Stimulated activated CD4-positive, alpha-beta T cell treated with anti-CD3 and anti-CD28 coated beads, Interleukin-4, amount 100 ng/mL, for 48 hours (primary cell): ENCODE measurements around the gene ADM2.

Source experiments
- DNase-seq, 2 donors: peaks; one replicate each; pipeline ENCODE4 v3.0.0-alpha.2; 2020; ENCODE audit warnings: low read depth in 2 of 2

ADM2 gene

DNA sequence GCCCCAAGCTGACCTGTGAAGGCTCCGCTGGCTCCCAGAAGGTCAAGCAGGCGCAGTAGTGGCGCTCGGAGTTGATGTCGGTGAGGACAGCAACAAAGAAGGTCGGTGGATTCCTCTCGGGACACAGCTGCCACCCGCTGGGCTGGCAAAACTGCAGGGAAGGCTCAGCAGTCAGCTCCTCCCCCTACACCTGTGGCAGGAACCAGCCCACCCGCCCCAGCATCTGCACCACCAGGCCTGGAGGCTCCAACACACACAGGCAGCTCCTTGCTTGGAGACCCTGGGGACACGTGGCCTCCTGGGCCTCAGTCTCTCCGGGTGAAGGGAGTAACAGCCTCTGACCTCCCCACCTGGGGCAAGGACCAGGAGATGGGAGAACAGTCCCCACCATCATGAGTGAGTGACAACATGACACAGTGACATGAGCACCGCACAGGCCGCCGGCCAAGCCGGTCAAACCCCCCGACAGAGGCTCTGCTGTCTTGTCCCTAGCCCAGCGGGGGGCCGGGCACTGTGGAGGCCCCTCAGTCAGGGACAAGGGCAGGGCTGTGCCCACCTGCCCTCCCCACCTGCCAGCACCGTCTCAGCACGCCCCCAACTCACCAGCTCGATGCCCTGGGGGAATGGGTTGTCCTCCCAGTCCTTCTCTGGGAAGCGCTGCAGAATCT is 13.4 kb upstream of the ADM2 start:
- no peak for DNase-seq

DNA sequence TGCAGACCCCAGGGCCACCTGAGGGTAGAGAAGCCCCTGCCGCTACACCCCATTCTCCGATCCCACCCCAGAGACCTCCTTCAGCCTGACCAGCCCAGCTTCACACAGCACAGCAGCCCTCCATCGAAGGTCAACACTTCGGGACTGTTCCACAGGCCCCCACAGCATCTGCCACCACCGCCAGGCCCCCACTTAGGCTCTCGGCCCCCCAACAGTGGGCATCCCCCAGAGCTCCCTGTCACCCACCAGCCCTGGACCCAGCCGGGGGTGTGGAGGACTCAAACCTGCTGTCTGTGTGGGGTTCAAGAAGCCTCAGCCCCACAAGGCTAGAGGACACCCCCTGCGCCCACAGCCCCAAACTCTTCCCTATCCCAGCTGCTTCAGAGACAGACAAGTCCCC is 12.7 kb upstream of the ADM2 start:
- no peak for DNase-seq

DNA sequence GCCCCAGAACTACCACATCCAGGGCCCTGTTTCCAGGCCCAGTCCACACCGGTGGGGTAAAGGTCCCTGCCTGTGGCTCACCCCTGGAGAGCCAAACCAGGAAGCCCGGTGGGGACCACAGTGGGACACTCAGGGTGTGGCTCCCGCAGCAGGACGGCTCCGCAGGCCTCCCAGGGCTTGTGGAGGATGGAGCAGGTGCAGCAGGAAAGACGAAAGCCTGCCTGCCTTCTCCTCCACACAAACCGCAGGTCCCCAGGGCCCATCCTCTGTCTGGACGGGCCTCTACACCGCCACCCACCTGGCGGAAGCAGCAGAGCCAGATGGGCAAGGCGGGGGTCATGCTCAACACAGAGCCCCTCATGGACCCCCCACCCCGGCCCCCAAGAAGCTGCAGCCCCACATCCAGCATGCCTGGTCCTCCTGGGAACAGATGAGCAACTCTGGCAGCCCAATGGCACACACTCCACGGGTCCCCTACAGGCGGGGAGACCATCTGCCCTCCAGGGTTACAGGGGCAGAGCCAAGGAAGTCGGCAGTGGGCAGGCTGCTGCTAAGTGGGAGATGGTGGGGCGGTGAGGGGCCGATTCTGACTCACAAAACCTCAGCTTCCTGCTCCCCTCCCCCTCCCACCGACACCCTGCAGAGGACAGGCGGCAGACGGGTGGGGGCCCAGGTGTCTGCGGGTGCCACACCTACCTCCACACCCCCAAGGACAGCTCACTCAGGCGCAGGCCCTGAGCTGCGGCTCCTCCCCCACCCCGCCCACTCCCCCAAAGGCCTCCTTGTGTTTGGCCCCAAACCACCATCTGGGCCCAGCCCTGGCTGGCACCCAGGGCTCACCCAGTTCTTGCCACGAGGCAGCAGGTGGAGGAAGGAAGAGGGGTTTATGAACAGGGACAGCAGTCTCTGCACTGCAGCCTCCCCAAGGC is 11.7 kb upstream of the ADM2 start:
- DNase-seq = peak; percentile 87 to 88

DNA sequence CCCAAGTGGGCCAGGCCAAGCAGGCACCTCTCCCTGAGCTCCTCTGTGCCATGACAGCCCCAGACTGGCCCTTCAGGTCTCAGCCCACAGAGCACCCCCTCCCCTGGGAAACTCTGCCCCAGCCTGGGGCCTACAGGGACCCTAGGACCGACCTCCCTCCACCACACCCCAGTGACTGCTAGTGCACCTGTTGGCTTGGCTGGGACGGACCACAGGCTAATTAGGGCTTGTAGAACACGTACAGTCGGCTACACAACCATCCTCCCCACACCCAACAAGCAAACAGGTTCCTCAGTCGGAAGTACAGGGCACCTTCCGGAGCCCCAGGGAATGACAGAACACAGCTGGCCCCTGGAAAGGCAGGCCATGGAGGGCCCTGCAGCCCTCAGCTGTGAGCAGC is 10.9 kb upstream of the ADM2 start:
- DNase-seq = no peak

DNA sequence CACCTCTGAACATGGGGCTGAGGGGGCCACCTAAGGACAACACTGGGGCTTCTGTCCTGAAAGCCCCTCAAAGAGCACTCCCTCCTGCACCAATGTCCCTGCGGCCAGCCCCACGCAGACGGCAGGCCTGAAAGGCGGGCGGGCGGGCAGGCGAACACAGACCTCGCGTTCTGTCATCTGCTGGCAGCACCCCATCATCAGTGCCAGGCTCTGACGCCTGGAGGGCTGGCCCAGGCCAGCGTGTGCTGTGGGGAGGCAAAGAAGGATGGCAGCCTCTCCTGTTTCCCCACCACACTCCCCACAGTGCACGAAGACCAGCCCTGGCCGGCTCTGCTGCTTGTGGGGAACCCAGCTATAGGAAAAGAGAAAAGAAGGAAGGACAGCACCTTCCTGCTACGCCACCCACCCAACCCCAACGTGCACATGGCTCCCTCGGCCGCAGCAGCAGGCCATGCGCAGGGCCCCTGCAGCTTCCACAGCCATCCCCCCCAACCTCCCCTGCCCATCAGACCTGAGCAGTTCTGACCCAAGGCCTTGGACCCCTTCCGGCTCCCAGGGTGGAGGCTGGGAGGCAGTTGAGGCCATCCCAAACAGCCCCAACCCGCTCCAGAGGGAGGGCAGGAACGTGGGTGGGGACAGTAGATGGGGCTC is 10.0 kb upstream of the ADM2 start:
- DNase-seq = no peak

DNA sequence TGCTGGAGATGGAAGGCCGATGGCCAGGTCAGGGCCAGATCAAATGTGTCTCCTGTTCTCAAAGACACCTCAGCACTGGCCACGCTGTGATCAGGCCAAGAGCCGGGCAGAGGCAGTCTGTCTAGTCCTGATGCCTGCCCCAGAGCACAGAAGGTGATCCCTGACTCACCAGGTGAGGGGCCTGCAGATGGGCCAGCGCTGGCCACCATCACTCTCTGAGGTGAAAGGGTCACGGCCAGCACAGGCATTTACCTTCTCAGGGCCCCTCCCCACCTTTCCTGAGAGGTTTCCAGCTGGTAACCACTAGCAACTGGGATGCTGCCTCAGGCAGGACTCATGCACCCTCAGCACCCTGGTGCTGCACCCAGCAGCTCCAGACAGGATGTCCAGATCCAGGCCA is 9.4 kb upstream of the ADM2 start:
- DNase-seq = no peak

DNA sequence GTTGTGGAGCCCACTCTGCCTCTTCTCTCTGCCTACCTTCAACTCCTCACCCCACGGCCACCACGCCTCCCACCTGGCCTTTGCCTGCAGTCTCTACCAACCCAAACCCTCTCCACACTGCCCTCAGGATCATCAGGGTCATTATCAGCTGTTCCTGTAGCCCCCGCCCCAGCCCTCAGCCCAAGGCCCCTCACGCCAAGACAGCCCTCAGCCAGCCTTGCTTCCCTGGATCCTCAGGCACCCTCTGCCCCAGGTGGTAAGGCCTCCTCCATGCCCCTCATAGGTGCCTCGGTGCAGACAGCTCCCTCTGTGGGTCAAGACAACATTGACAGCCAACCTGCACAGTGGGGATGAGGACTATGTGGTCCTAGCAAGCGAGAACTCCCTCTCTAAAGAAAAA is 8.3 kb upstream of the ADM2 start:
- DNase-seq = peak; percentile 34 to 44

DNA sequence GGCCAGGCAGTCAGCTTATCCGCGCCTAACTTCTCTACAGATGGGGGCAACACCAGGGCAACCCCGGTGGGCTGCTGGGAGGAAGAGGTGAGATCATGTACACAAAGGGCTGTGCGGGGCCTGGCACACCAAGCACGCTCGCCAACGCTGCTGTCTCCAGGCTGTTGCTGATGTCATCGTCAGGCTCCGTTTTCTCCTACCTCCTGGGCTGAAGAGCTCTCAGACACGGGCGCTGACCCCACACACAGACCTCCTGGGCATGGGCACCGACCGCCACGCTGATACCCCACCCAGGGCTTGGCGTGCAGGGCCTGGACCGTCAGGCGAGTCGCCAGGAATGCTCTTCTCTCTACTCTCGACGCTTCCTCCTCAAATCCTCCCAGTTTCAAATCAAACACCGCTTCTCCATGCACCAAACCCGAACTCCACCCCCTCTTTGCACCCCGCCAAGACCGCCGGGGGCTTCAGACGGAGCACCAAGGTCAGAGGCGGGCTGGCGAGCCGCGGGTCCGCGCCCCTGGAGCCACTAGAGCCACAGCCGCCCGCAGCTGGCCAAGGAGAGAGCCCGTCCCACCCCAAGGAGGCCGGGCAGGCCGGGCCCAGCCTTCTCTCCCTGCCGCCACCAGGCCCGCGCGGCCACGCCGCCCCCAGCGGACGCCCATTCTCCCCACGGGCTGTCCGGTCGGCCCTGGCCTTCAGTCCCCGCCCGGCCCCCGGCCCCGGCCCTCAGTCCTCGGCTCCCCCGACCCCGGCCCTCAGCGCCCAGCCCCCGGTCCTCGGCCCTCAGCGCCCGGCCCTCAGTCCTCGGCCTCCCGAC is 7.3 kb upstream of the ADM2 start:
- DNase-seq = peak in 1 of 2 donors; percentile 27

DNA sequence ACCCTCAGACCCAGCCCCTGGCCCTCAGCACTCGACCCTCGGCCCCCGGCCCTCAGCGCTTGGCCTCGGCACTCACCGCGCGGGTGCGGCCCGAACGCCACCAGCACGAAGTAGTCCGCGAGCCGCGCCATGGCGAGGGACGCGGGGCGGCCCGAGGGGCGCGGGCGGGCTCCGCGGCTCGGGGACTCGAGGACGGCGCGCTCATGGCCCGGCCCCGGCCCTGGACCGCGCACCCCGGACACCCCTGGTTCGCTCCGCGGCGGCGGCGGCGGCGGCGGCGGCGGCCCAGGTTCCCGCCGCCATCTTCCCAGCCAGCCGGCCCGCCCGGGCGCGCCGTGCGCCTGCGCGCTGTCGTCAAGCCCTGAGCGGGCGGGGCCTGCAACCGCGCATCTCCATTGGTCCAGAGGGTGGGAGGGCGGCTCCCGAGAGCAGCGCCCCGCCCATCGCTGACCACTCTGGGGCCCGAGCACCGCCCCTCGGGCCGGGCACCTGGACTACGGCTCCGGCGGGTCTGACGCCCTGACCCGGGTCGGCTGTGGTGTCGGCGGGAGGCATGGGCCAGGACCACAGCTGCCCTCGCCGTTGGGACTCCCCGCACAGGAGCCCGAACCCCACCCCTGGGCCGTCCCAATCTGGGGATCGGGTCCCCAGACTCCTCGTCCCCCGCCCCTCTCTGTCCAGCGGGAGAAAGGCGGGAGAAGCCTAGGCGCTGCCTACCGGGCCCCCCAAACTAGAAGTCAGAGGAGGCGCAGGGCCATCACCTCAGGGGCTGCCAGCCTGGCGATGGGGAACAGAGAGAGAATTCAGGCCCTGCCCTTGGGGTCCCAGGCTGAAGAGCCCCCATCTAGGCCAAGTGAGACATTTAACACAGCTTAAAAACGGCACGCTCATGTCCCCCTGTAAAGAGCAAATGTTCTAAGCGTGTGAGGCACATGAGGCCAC is 6.4 kb upstream of the ADM2 start, which contains the start of gene SBF1:
Gene SBF1 (minus strand): TSS at position 326 of the 942 bp plus-strand sequence. CDS start 195 bp downstream, at position 131.
- peak; percentile 87 for DNase-seq

DNA sequence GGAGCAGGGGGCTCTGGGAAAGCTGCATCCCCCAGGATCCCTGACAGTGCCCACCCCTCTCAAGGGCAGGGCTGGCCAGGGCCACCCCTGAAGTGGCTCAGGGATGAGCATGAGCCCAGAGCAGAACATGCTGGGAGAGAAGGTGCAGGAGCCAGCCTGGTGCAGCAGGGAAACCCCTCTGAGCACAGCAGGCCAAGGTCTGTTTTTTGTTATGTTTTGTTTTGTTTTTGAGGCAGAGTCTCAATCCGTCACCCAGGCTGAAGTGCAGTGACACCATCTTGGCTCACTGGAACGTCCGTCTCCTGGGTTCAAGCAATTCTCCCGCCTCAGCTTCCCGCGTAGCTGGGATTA is 5.7 kb upstream of the ADM2 start:
- no peak for DNase-seq

DNA sequence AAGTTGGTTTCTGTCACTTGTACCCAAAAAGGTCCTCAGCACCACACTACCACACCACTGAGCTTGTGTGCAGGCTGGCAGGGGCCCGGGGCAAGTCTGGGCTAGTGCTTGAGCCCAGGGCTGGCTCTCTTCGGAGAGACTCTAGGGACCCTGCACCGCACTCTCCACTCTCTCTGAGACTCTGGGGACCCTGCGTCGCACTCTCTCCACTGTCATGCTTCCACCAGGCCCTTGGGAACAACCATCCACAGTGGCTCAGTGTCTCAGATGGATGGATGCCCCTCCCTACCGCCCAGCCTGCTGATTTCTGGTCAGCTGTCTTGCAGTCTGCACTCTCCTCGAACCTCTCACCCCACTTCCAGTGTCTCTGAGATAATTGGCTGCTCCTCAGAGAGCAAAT is 4.5 kb upstream of the ADM2 start:
- no peak for DNase-seq

DNA sequence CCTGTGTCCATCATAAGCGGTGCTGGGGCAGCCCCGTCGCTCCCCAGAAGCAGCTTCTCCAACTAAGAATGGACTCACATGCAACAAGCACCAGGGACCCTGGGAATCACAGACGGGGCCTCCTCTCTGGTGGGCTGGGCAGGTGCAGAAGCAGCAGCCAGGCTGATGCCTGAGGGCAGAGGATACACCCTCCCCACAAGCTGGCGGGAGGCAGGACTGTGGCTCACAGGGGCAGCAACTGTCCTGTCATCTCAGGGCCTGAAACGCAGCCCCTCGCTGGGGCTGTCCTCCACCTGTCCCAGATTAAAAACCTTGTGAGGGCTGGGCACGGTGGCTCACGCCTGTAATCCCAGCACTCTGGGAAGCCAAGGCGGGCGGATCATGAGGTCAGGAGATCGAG is 3.4 kb upstream of the ADM2 start:
- no peak for DNase-seq

DNA sequence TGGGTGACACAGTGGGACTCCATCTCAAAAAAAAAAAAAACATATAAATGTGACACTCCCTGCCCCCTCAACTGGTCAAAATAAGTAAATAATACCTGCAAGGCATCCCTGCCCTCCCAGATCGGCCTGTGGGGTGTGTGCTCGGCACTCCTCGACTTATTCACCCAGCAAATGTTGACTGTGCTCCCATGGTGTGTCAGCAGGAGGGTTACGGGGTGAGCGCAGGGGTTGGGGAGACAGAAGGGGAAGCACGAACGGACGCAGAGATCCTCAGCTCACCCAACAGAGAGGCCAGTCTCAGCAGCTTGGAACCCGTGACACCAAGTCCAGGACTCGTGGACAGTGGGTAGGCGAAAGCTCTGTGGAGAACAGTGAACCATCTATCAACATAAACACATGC is 1.6 kb upstream of the ADM2 start:
- no peak for DNase-seq

DNA sequence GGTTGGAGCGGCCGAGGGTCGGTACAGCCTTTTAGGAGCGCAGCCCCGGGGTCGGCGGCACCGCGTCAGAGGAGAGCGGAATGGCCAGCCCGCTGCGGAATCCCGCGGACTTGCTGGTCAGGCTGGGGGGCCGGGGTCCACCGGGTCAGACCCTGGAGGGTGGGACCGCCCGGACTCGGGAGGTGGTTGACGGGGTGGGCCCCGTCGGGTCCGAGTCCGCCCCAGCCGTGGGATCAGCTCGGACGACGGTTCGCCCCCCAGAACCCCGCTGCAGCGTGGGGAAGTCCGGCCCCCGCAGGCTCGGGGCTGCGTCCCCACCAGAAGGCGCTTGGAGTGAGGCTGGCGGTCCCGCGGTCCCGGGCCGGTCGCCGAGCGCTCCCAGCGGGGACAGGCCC is 301 bp upstream of the ADM2 start:
- no peak for DNase-seq

DNA sequence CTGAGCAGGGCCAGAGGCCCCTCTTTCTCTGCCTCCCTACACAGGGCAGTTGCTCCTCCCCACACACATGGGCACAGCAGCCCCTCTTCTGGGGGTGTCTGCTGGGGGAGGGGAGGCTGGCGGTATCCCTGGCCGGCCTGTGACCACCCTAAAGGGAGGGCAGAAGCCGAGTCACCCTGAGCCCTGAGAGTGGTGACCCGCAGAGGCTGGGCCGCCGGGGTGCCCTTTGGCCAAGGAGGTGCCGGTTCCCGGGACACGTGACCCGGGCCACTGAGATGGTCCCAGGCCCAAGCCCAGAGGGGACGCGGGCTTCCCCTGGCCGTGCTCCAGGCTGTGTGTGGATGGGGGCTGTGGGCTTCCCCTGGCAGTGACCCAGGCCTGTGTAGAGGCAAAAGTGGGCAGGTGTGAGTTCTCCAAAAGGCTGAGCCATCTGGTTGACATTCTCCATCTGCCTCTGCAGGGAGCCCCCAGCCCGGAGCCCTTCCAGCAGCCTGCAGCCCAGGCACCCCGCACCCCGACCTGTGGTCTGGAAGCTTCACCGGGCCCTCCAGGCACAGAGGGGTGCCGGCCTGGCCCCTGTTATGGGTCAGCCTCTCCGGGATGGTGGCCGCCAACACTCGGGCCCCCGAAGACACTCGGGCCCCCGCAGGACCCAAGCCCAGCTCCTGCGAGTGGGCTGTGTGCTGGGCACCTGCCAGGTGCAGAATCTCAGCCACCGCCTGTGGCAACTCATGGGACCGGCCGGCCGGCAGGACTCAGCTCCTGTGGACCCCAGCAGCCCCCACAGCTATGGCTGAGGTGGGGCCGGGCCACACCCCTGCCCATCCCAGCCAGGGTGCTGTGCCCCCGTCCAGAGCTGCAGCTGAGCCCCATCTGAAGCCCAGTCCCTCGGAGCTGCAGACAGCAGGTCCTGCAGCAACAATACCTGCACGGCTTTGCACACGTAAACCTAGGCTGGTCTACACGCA is 1.0 kb downstream of the ADM2 start:
- no peak for DNase-seq

DNA sequence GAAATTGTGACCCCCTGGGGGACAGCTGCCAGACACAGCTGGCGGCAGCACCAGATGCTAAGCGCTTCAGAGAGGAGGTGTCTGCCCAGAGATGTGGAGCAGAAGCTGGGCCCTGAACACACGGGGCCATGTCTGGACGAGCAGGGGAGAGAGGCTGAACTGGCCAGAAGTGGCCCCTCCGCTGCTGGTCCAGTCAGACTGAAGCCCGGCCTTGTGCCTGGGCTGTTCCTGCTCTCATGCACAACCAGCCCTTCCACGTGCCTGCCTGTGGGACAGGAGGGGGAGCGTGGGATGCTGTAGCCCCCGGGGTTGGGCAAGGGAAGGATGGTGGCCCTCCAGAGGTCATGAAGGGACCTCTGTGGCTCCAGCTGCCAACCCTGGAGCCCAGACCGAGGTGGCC is 1.8 kb downstream of the ADM2 start:
- DNase-seq = no peak

DNA sequence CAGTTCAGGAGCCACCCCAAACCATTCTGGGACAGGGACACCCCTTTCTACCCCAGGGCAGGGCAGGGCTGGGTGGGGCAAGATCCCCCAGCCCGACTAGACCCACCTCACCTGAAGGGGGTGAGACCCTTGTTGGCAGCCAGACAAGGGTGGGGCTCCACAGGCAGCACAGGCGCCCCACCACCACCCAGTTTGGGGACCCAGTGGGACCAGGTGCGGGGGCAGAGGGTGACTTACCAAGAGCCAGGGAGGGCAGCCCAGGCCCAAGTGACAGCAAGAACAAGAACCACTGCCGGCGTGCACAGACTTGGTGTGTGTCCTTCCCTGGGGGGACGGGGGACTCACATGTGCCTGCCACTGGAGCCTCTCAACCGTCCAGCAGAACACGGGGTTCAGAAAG is 2.2 kb downstream of the ADM2 start:
- DNase-seq = no peak

DNA sequence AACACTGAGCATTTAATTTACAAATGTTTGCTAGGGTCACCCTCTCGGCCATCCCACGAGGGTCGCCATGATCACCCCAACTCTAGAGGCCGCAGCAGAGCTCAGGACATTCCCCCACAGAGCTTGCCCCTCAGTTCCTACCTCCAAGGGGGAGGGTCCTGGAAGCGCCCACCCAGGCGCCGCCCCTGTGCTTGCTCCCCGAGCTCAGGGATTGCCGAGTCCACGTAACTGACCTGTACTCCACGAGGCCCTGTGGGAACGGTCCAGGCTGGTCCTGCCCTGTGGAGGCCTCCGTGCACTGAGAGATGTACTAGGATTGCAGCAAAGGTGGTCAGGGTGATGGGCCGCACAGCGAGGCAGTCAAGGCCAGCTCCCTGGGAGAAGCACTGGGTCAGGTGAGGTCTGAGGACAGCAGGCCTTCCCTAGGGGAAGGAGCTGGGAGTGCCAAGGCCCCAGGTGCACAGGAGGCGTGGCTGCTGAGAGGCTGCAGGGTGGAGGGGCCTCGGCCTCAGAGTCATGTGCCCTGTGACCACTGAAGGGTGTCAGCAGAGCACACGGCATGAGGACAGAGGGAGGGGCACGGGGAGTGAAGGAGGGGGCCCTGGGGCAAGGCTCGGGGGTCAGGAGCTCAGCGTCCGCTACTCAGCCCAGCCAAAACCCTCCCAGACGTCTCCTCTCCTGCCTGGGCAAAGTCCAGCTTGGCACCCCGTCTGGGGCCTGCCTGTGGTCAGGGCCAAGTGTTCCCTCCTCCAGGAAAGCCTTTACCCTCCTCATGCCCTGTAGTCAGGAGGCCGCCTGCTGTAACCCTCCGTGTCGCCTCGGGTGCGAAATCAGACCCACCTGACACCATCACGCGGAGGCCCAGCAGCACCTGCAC is 2.9 kb downstream of the ADM2 start:
- DNase-seq = no peak
